Measurements from ENCODE around the gene LDB3. TPM values are rescaled to one million over a fixed set of nuclear protein-coding genes. Genes with fewer than 3 reads are reported as not detected.

LDB3 gene
- total RNA-seq, 1 donor from 2014 or later: 314 TPM

DNA sequence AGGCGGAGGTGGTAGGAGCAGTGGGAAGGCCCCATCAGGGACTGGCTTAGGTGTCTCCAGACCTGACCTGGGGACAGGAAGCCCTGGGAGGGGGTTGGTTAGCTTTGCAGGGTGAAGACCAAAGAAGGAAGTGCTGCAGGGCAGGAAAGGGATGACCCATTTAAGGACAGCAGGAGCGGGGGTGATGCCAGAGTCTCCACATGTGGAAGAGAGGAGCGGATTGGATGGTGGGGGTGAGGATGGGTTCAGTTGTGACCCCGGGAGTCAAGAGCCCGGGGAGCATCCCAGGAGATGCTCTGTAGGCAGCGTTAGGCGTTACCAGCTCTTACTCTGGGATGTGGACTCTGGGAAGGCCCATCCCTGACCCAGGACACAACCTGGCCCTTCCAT lies 3.1 kb upstream of the LDB3 start:
- no peak for DNase-seq

DNA sequence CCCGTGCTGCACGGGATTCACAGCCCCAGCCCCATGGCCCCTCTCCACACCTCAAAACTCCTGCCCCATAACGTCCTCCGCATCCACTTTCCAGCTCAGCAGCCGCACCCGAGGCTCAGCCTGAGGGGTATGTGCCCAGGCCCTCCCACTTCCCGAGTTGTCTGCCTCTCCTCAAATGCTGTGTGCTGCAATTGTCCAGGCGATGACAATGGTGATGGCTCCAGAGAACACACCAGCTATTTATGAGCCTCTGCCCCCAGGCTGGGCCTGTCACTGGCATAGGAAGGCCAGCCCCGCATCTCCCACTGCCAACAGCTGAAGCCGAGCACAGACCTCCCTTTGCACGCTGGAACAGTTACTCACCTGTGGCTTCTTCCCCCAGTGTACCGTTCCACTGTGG lies 2.4 kb upstream of the LDB3 start:
- no peak for DNase-seq

DNA sequence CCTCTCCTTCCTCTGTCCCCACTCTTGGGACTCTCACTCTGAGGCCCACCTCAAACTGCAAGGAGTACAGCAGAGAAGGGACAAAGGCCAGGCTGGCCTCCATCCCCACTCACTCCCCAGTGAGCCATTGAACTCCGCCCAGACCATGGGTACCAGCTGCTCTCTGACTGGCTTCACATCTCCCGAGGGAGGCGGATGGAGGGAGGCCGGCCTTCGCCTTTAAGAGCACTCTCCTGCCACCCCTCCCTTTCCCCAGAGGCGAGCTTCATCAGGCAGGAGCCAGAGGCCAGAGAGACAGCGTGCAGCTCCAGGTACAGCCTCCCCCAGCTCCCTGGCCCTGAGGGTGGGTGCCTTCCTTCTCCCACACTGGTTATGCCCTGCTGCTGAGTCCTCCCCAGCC lies 1.8 kb upstream of the LDB3 start:
- peak; percentile 79 for DNase-seq

DNA sequence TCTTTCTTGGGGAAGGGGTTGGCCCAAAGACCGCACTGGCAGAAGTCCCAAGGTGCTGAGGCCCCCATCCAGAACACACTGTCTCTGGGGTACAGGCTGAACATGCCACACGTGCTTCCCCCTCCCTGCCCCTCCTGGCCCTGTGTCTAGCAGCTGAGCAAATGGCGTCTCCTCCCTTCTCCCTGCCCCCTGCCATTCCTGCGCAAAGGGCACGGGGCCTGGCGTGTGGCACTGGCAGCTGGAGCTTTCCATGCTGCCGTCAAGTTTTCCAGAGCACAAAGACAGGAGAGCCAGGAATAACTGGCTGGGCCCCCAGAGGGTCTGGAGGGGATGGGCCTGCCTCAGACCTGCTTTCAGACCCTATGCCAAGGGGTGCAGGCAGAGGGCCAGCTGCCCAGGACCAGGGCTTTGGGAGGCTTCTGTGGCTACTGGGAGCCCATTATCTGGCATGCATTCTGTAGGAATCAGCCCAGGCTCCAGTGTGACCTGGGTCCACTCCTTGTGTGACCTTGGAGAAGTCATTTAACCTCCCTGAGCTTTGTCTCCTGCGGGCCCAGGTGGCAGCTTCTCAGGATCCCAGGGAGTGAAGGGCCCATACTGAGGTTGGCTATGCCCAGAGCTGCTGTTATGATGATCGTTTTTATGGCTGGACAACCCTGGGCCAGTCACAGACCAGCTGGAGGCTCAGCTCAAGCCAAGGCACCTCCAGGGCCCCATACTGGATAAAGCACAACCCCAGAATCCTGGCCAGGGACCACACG lies 710 bp upstream of the LDB3 start:
- DNase-seq: peak; percentile 92

DNA sequence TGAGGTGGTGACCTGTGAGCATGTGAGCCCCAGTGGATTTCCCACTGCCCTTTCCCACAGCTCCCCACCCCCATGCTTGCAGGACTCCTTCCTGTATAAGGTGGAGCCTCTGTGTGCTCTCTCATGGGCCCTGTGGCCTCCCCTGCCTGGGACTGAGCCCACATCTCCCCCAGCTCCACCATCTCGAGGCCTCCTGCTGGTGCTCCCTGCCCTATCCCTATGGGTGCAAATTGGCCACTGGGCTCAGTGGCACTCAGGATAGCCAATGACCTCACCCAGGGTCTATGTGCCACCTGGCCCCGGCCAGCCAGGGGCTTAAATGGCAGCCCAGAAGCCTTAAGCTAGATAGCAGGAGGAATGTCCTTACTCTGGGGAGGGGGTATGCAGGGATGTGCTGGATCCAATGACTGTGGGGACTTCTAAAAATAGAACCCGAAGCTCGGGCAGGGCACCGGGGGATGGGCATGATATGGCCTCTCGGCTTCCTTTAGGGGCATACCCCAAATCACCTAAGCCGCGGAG lies 2.0 kb downstream of the LDB3 start:
- peak; percentile 77 for DNase-seq

DNA sequence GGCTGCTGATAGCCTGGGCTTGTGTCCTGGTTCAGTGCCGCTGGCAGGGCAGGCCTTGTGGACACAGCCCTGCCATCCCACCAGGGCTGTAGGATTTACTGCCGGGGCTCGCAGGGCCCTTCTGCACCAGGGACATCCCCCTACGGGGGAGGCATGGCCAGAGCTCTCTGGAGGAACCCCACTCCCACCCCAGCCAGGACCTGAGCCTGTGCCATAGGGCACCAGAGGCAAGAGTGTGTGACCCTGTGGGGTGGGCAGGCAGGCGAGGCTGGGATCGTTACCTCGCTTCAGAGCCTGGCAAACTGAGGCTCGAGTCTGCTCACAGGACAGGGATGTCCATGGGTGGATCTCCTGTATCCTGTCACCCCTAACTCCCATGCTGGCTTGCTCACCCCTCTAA lies 2.6 kb downstream of the LDB3 start:
- no peak for DNase-seq

DNA sequence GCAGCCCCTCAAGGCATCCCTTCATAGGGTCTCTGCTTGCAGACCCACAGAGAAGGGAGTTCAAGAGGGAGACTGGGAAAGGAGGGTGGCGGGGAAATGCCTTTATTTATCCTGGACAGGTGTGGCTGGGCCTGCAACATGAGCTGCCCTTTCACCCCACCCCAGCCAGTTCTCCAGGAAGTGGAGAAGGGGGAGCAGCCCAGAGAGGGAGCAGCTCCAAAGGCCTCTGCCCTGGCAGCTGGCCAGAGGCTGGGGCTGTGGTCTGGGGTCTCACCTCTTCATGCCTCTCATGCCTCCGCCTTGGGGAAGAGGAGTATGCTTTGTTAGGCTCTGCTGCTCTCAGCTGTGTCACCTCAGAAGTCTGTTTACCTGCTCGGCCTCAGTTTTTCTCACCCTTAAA lies 3.1 kb downstream of the LDB3 start:
- DNase-seq: peak; percentile 60

DNA sequence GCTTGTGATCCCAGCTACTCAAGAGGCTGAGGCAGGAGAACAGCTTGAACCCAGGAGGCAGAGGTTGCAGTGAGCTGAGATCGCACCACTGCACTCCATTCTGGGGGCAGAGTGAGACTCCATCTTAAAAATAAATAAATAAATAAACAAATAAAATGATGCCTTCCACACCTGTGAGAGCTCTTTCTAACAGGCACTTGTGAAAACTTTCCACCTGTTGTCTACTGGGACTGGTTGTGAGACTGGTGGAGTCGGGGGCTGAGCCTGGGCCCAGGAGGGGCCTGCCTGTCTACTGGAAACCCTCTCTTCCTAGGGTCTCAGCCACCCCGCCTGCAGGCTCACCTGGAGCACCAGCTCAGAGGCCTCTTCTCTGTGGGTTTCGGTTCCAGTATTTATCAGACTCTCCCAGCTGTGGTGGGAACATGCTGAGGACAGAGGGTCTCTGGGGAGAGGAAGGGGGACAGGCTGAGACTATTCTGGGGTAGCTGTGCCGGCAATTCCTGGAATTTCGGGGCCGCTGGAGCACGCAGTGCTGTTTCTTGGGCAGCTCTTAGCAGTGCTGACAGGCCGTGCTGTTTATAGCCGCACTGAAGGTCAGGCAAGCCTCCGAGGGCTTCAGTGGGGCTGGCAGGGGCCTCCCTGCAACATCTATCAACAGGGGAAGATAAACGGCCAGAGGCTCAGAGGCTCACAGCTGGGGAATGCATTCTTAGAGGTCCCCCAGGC lies 3.8 kb downstream of the LDB3 start:
- peak; percentile 67 for DNase-seq

DNA sequence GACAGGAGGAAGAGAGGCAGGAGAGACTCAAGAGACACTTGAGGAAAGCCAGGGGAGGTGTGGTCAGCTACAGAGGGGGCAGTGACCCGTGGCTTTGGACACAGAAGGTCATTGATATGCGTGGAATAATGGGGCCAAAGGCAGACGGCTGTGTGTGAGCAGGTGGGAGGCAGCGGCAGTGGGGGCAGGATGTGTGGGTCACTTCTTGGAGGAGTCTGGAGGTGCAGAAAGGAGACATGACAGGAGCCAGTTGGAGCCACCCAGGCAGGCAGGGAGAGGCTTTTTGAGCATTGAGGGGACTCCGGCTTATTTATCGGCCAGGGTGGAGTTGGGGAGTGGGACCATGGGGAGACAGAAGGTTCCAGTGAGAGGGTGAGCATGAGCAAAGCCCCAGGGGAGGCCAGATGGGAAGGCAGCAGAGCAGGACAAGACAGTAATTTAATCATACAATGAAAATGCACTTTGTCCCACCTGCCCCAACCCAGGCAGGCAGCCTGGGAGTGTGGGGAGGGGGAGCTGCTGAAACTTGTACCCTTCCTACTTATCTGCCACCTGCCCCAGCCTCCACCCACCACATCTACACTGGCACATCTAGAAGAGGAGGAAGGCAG lies 5.0 kb downstream of the LDB3 start:
- DNase-seq: peak; percentile 3

DNA sequence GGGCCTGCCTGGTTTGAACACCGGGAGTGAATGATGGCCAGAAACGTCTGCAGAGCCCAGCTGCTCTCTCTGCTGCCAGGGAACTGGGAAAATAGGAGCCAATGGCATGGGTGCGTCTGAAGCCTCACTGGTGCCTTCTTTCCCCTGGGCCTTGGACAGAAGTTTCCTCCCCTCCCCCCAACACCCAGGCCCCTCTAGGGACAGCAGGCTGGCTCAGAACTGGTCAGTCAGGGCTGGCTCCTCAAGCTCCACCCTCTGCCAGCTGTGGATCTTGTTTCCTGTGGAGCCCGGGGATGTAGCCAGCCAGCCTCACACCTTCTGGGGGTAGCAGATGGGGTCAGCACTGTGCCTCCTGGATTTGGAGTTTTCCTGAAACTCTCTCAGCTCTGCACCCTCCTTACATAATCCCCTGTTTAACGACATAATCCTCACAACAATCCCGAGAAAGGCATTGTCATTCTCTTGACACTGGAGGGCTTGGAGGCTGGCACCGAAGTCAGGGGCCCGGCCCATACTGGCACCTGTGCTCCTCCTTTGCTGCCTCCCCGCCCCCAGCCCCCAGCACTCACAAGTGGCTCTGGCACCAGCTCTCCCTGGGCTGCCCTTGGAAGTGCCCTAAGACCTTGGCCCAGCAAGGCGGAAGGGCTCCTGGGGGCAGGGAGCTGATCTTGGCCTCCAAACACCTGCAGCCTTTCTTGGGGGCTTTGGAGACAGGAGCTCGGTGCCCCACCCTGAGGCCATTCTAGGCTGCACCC lies 5.7 kb downstream of the LDB3 start:
- DNase-seq: peak; percentile 65

DNA sequence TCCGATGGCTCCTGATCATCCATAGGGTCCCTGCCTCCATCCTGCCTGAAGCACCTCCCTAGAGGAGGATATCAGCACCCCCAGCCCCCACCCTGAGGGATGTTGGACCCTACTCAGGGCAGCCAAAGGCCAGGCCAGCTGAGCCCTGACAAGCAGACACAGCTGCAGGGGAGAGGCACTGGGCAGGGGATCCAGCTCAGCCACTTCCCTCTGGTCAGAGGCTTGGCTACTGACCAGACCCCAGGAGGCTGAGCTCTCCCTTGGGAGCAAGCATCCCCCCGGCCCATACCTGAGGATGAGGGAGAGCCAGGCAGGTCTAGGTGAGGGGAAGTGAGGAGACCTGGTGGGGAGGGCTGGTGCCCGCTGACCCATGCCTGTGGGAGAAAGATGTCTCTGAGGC lies 6.6 kb downstream of the LDB3 start:
- peak; percentile 49 for DNase-seq

DNA sequence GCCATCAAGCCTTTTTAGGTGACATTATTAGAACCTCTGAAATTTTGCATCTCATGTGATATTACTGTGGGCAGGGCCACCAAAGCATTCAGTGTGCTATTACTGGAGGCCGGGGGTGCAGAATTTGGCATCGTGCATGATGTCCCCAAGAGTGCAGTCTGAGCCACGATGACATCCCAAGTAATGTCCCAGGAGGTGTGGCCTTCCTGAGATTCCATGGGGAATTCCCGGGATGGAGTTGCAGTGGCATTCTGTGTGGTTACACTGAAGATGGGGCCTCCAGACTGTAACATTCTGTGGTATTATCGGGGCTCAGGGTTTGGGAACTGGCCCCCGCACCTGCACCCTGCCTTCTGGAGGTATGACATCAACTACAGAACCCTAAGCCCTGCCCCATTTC lies 9.1 kb downstream of the LDB3 start:
- no peak for DNase-seq

DNA sequence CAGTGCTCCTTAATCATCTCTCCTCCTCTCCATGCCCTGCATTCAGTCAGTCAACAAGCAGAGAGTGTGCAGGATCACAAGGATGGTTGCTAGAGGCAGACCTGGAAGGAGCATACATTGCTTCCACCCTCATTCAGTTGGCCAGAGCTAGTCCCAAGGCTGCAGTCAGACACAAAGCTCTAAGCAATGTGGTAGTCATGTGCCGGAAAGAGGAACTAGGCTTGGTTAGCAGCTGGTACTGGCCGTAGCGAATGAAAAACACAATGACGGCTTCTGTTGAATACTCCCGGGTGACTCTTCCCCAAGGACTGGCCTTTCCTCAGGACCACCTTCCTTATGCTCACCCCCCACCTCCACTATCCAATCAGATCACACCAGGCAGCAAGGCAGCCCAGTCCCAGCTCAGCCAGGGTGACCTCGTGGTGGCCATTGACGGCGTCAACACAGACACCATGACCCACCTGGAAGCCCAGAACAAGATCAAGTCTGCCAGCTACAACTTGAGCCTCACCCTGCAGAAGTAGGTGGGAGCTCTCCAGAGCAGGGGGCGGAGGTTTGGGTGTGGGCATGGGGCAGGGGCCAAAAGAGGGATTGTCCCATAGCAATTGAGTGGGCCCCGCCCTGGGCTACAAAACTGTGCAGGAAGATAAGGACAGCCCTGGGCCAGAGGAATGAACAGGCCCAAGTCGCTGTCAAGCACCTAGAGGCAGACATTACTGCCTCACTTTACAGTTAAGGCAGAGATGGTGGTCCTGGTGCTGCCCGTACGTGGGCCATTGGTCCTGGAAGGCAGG lies 10.9 kb downstream of the LDB3 start:
- DNase-seq: no peak

DNA sequence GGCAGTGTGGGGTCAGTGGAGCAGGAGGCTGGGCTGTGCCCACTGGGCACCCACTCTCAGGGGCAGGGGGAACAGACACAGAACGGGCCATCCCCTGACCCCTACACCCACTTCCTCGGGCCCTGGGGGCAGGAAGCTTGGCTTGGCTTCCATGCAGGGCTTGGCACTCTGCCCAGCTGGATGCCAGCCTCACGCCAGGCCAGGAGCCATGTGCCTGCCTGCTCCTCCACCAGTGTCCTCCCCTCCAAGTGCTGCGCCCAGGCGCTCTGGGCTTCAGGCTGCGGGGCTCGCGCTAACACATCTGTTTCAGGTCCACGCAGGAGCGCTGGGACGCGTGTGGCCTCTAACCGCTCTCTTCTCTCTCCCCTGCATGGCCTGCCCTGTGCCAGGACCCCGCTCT lies 12.7 kb downstream of the LDB3 start:
- no peak for DNase-seq

DNA sequence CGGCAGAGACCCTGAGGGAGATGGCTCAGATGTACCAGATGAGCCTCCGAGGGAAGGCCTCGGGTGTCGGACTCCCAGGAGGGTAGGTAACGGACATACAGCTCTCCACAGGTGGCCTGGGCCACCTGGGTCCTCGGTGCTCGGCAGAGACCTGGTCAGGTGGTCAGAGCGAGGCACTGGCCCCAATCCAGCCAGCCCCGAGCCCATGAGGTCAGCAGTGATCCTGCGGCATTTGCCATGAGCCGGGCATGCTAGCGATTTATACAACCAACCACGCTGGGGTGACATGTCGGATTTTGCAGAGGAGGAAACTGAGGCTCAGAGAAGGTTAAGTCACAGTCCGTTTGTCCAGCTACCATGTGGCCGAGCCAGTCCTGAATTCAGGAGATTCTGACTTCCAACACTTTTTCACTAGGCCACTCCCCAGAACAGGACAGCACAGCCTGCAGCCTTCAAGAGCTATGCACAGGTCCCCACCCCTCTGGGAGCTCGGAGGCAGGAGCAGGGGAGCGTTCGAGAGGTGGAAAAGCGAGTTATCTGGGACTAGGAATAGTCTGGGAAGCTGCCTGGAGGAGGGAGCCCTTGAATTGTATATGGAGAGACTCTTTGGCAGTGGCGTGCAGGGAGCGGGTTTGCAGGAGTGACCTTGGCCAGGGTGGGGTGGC lies 13.5 kb downstream of the LDB3 start:
- DNase-seq: no peak

DNA sequence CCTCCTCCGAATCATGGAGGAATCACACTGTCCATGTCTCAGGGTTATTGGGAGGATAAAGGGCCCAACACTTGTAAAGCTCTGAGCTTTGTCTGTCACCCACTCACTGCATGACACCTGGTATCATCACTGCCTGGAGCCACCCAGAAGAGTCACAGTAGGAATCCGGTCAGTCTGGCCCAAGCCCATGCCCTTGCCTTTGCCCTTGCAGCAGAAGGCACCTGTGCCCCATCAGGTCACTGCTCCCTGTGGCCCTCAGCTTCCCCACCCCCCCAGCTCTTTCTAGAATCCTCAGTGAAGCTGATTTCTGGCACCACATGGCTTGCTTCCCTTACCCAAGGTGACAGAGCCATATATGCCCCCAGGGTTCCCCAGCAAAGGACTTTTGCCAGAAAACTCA lies 14.4 kb downstream of the LDB3 start:
- no peak for DNase-seq

DNA sequence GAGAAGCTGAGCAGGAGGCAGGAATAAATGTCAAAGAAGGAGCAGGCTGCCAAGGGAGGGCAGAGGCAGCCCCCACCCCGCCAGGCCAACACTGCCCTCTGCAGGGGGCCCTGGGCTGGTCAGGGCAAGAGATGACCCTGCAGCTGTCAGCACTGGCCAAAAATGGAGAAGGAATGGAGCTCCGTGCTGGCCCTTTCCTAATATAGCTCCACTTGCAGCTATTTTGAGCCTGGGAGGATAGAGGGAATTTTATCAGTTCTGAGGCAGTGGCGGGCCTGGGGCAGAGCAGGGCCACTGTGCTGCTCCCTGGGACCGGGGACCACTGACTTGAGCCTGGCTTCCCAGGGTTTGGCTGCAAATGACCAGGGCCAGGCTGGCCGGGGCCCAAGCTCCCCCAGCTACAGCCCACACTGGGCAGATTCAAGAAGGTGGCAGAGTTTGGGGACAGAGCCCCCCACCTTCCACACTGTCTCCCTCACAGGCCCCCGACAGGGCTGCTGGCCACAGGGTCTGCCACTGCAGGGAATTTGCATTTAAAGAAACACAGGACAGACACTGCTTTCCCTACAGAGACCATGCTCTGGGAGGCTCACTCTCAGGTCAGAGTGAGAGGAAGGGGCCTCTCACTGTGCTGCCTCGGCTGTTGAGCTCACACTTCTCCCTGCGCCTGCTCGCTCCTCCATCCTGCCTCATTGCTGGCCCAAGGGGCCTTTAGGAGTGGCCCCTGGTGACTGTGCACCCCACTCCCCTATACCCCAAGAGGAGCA lies 16.2 kb downstream of the LDB3 start:
- peak; percentile 82 for DNase-seq

DNA sequence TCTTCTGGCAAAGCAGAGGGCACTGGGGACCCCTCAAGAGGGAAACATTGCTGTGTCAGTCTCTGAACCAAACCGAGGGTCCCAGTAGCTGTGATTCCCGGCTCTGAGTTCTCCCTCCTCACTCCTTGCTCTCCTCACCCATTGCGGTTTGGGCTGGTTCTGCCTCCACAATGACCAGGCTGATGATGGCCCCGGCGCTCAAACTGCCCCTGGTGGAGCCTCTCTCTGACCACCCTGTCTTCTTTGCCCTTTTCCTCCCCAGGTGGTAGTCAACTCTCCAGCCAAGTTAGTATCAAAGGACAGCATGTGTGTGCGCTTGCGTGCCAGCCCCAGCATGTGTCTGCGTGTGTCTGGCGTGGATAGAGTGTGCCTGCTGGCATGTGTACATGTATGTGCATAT lies 17.1 kb downstream of the LDB3 start:
- DNase-seq: no peak

DNA sequence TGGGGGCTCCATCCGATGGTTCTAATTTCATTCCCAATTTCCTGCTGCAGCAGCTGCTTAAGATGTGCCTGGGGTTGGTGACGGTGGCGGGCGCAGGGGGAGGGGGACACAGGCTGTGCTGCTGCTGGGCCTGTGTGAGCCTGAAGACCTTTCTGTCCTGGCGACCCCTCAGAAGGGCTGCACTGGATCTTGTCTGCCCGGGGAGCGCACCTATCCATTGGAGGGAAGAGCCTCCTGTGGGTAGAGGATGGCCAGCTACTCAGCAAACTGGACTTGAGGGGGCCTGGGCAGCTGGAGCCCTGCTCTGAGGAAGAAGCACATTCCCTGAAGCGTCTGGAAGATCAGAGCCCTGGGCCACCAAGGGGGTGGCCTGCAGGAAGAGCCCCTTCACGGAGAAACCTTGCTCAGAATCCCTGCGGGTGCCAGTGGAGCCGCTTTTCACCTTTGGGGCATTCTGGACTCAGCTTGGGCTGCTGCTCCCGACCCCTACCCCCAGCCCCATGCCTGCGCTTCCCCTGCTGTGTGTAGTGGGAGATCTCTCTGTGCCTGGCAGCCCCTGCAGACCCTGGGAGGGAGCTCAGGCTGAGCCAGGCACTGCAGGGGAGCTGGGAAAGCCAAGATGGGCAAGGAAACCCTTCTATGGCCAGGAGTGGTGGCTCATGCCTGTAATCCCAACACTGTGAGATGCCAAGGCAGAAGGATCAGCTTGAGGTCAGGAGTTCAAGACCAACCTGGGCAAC lies 17.8 kb downstream of the LDB3 start:
- DNase-seq: no peak

DNA sequence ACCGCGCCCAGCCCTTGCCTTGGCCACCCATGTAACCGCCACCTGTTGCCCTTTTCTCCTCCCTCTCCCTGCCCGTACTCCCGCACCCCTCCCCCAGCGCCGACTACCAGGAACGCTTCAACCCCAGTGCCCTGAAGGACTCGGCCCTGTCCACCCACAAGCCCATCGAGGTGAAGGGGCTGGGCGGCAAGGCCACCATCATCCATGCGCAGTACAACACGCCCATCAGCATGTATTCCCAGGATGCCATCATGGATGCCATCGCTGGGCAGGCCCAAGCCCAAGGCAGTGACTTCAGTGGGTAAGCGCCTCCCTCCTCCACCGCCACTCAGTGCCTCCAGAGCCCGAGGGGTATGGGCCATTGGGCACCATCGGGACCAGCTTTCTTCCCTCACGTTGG lies 18.7 kb downstream of the LDB3 start:
- DNase-seq: no peak
